NCI-H526 treated with DMSO at 0.1 percent for 48 hours (cell line): ENCODE measurements around the gene AOPEP.

ENCODE experiments used
- DNase-seq: peaks from one replicate; lab custom pipeline; 2025; lab: John Stamatoyannopoulos, UW

AOPEP gene

GRCh38 chr9:95112436-95113280 is 386.2 kb downstream of the AOPEP start:
- DNase-seq: no peak

DNA sequence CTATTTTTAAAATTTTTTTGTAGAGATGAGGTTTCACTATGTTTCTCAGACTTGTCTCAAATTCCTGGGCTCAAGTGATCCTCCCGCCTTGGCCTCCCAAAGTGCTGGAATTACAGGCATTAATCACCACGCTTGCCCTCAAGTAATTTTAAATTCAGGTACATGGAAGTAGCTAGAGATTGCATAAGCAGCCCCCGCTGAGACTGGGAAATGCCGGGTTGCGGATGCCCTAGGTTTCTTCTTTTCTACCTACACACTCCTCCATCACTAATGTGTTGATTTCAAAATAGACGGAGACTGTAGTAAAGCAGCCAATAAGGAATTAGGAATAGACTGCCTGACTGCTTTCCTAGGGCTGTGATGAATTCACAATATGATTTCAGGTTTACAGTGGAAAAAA is 388.6 kb downstream of the AOPEP start:
- DNase-seq: no peak

DNA sequence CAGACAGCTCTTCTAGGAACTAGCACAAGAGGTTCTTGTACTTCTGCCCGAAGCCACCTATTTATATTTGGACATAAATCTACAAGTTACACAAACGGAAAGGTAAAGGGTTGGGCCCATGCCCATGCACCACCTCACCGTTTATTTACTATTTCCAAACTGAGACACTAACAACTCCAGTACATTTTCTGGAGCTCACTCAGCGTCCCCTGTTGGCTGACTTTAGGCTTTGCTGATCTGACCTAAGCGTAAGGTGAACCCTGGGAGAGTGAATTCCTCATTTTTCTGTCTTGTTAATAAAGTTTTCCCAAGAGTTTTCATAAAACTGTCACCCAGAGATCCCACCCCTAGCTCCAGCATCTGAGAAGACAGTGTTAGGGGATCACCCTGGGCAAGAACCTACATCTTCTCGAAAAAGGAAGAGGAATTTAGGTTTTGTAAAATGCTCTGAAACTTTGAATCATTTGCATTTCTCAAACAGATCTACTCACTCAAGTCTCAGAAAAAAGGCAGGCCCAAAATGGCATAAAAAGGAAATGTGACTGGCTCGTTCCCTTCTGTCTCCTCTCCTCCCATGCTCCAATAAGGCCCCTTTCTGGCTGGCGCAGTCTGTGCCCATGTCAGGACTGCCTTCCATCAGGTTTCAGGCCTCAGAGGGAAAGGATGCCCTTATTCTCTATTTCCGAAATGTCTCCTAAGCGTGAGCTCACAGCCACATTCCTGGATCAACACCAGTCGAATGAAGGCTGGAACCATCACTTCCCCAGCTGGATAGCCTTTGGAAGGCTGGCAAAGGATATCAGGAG is 389.7 kb downstream of the AOPEP start:
- no peak for DNase-seq

GRCh38 chr9:95116808-95117204 is 390.3 kb downstream of the AOPEP start:
- no peak for DNase-seq

DNA sequence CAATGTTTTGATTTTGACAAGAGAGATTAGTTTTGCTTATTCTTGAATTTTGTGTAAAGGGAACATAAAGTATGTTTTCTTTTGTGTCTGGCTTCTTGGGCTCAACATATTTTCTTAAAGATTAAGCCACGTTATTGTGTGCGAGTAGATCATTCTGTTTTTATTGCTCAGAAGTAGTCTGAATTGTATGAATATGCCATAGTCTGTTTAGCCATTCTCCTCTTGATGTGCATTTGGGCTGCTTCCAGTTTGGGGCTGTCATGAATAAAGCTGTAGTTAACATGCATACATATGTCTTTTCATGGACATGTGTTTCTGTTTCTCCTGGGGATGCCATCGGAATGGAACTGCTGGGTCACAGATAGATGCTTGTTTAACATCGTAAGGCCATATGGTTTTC is 392.1 kb downstream of the AOPEP start:
- DNase-seq: no peak

DNA sequence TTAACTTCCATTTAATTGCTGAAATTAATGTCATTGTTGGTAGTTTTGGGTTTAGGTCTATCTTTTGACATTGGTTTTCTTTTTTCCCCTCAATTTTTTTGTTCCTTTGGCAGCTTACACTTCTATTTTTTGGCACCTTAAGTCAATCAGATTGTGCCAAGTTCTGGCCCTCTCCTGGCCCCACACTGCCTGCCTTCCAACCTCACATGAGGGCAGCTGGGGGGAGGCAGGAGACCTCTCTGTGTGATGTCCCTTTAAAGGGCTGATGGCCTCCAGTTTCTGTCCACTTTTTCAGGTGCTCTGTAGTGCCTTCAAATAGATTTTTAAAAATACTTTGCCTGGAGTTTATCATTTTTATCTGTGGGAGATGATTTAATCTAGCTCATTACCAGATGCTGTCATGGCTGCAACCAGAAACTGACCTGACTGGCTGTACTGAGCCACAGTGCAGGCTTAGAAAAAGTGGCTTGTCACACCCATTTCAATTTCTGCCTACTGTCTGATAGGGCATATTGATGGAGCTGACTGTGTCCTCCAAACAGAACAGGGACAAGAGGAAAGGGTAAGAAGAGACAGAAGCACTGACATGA is 394.4 kb downstream of the AOPEP start:
- no peak for DNase-seq

- DNase-seq: peak; percentile 14
Measured at GRCh38 chr9:95124582-95125367, 398.3 kb downstream of the AOPEP start.

GRCh38 chr9:95125652-95126051 is 399.2 kb downstream of the AOPEP start:
- peak; percentile 30 for DNase-seq

DNA sequence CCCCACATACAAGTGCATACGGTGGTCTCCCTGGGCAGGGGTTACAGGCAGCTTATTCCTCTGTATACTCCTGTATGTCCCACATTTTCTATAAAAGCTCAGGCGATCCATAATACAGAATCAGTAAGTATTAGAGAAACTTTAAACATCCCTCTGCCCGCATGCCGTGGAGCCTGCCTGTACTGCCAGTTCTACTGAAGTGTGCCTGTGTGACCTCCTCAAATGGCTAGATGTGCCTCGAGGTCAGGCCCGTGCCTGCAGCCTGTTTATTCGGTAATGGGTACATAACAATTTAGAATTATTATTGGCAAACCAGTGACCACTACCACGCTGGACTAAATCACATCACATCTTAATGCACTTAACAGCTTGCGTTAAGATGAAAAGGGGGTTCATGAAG is 400.2 kb downstream of the AOPEP start:
- no peak for DNase-seq

DNA sequence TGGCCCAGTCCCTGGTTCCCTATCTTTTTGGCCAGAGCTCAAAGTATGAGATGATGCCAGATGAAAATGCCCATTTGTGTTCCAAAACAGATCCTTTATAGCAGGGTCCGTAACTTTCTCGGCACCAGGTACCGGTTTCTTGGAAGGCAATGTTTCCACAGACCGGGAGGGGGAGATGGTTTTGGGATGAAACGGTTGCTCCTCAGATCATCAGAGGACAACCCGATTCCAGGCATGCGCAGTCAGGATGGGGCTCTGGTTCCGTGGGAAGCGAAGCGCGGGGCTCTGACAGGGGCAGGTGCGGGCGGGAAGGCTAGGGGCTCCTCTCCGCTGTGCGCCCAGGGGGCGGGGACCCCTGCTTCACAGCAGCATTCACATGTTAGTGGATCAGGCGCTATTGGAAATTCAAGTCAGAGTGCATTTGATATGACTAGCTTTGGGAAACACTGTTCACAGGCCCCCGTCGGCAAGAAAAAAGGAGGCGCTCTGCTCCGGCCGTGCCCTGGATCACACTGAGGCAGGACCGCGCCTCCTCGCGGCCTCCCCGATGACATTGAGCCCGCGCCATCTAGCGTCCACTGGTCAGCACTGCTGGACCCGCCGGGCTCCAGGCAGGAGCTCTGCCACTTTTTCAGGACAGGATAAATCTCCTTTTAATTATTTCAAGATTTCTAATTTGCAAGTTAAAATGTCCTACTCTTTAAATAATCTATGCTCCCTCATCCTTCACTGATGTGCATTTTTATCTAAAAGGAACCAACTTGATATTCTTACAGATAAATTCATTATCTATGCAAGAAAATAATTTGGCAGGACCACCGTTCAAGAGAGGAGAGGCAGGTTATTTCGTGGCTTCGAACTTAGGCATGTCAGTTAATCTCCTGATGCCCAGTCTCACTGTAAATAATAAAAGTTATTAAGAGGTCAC is 401.0 kb downstream of the AOPEP start:
- no peak for DNase-seq

GRCh38 chr9:95128177-95128524 is 401.7 kb downstream of the AOPEP start:
- no peak for DNase-seq

- peak; percentile 3 for DNase-seq
Measured at GRCh38 chr9:95129476-95130291, 403.2 kb downstream of the AOPEP start.

- DNase-seq: no peak
Measured at GRCh38 chr9:95130484-95130883, 404.0 kb downstream of the AOPEP start.

GRCh38 chr9:95131023-95131943 is 404.8 kb downstream of the AOPEP start:
- DNase-seq: peak; percentile 5

GRCh38 chr9:95132366-95133324 is 406.1 kb downstream of the AOPEP start:
- no peak for DNase-seq

GRCh38 chr9:95133325-95133705 is 406.8 kb downstream of the AOPEP start:
- DNase-seq: no peak

DNA sequence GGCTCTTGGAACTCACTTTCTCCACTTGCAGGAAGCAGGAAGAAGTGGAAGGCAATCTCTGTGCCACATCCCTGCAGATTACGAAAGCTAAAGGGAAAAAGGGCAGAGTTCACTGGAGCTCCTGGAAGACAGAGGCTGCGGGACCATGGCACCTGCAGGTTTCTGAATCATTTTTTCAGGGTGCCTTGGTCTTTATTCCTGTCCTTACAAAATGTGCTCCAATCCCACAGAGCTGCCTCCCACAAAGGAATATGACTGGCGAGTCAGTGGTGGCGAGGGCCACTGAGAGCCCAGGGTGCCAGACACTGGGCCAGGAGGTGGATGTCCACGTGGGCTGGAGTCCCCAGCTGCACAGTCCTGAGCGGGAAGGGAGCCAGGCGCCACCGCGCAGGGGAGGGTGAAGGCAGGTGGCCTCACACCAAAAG is 408.0 kb downstream of the AOPEP start:
- DNase-seq: no peak

DNA sequence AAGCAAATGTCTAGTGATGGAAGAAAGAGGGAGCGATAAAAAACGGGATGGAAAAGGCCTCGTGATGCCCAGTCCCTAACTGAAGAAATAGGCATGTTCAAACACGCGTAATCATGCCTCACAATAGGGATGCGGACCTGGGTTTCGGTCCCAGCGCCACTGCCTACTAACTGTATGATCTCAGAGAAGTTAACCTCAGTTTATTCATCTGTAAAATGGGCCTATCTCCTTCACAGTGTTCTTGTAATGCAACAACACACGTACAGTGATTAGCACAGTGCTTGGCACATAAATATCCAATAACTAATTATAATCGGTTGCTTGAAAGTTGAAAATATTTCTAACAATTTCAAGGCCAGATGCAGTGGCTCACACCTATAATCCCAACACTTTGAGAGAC is 409.3 kb downstream of the AOPEP start:
- DNase-seq: no peak
